GM15510 (cell line): ENCODE measurements around the gene IGSF3.

Source experiments
- POLR2A ChIP-seq: IDR thresholded peaks from 3 replicates; pipeline ENCODE4 v1.6.1; 2011; ENCODE audit warnings: borderline replicate concordance; ENCODE audit not compliant: insufficient read length; ENCODE audit errors: extremely low read depth

IGSF3 gene

DNA sequence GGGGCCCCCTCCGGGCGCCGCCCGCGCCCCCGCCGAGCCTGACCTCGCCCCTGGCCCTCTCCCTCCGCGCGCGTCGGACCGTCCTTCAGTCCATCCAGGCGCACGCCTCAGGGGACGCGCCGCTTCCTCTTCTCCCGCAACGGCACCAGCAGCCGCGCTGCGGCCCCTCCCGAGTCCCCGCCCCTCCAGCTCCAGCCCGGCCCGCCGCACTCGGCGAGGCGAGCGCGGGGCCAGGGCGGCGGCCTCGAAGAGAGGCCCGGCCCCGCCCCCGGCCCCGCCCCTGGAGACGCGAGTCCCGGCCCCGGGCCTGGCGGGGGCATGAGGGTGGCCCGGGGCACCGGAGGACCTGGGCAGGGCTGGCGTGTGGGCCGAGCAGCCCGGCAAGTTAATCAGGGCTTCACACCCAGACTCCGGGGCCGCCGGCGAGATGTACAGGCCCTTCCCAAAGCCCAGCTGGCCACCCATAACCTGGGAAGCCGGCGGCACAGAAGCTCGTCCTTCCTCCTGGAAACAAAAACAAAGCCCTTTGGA, at the start of gene IGSF3:
IGSF3 (minus strand) TSS at position 159 of the 531 bp plus-strand sequence. CDS start 1,407 bp downstream, outside the sequence.
- TF ChIP-seq POLR2A: no peak

DNA sequence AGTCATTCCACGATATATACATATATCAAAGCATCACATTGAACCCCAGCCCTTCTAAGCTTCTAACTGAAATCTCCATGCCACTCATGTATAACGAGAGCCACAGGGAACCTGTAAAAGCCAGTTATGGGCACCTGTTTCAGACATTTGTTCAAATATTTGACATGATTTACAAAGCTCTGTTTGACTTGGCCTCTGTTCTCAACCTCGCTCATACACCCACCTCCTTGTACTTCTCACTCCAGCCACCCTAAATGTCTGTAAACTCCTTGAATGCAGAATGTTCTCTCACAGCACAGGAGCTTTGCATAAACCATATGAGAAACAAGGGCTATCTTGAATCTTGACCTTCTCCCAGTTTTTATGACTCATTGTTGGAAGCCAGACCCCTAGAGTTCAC, 49.8 kb upstream of the IGSF3 start:
- TF ChIP-seq POLR2A: no peak

DNA sequence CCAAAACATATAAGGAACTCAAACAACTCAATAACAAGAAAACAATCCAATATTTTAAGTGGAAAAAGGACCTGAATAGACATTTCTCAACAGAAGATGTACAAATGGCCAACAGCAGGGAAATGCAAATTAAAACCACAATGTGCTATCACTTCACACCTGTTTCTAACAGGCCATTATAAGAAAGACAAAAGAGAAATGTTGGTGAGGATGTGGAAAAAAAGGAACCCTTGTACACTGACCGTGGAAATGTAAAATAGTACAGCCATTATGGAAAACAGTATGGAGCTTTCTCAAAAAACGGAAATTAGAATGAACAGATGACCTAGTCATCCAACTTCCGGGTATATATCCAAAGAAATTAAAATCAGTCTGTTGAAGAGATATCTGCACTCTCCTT, 48.9 kb upstream of the IGSF3 start:
- no peak for TF ChIP-seq POLR2A

DNA sequence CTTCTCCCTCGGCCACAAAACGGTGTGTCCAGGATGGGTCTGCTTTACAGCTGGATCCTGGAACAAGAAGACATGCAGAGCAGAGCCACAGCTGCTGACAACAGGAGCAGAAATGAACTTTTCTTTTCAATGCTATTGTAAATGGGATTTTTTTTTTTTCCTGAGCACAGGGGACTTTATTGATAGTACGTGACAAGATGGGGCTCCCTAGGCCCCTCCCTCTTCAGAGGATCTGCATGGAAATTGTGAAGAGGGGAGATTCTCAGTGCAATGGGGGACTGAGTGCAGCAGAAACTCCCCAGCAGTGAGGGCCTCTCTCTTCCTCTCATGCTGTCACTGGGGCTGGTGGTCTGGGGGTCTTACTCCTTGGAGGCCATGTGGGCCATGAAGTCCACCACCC, 45.9 kb upstream of the IGSF3 start:
- TF ChIP-seq POLR2A: no peak

DNA sequence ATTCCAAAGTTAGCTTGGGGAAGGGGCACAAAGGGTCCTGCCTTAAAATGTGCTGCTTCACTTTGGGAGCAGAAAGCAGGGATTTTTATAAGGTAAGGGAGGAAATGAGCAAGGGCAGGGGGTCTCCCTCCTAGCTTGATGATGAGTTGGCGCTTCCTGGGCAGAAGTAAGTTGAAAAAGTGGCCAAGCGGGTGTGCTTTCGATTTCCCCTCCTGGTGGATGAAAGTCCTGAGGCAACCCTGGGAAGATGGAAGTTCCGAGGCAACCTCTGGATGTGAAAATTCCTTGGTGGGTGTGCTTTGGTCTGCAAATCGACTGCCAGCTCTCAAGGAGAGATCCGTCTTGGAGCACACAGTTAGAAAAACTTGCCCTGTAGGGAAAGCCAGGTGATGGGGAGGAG, 45.0 kb upstream of the IGSF3 start:
- TF ChIP-seq POLR2A: no peak

DNA sequence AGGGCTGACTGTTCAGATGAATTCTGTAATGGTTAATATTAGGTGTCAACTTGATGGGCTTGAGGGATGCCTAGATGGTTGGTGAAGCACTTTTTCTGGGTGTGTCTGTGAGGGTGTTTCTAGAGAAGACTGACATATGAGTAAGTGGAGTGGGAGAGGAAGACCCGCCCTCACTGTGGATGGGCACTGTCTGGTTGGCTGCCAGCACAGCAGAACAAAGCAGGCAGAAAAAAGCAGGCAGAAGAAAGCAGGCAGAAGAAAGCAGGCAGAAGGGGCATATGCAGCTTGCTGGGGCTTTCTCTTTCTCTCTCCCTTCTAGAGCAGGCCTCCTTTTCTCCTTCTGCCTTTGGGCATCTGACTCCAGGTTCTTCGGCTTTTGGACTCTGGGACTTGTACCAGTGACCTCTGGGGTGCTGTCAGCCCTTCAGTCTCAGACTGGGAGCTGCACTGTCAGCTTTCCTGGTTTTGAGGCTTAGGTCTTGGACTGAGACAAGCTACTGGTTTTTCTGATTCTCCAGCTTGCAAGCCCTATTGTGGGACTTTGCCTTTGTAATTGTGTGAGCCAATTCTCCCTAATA, 43.8 kb upstream of the IGSF3 start:
- TF ChIP-seq POLR2A: no peak

DNA sequence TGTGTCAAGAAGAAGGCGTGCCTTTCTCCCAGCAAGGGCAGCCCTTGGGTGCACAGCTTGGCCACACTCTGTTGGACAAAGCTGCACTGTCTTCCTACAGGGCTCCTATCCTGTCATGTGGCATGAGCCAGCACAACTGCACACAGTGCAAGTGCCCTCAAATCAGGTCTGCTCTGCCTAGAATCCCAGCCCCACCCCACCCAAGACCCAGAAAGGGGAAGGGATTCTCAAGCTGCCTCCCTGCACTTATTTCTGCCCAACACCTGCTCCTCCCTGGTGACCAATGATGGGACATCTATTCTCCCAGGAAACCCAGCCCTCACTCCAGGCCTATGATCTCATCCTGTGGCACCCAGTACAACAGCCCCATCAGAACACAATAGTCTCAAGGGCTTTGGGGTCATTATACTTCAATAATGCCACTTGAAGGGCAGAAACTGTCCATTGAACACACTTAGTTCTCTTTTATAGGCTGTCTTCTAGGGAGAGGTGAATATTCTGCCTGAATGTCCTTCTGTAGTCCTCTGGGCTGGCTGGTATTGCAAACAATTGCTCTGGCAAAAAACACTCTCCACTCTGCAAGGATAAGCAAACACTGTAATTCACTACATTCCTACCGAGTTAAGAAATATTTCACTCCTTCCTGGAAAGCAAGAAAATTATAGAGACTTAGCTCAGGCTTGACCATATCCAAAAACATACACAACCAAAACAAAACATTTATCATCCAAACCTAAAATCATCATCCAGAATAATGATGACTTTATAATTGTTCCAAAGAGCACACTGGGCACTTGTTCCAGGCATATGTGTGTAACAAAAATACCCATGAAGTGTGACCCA, 43.1 kb upstream of the IGSF3 start:
- no peak for TF ChIP-seq POLR2A

DNA sequence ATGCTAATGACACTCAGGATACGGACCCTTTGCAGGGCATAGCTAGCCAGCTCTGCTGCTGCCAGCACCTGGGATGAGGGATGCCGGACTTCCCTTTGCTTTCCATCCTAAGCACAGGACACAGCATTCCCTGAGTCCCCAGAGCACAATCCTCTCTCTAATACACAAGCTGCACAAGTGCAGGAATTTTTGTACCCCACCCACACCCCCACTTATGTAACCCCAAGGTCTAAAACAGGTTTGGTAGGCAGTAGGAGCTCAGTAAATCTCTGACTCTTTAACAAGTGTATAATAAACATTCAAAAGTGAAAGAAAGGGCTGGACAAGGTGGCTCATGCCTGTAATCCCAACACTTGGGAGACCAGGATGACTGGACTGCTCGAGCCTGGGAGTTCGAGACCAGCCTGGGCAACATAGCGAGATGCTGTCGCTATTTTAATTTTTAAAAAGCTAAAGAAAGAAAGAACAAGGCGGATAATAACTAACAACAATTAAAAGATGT, 42.2 kb upstream of the IGSF3 start:
- no peak for TF ChIP-seq POLR2A

DNA sequence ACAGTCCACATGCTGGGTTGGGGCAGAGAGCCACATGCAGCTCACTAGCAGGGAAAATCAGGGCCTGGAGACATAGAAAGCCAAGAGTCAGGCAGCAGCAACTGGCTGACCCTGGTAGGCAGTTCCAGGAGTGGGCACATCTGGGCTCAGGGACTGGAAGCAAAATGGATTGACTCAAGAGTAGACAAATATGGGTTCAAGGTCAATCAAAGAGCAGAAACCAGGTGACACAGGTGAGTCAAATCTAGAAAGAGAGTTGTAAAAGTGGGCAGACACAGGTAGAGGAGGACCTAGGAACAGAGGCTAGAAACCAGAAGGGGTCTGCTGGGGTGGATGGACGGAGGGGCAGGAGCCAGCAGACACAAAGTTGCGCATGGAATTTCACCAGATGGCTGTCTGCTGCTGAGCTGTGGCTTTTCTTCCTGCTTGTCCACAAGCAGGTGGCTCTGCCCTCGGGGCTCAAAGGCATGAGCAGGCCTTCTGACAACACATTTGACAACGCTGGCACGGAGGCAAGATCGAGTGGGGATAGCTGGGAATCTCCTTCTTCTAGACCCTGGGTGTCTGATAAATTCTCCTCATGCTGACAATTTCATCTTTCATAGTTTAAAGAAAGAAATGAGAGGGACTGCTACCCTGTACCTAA, 40.8 kb upstream of the IGSF3 start:
- TF ChIP-seq POLR2A: no peak

DNA sequence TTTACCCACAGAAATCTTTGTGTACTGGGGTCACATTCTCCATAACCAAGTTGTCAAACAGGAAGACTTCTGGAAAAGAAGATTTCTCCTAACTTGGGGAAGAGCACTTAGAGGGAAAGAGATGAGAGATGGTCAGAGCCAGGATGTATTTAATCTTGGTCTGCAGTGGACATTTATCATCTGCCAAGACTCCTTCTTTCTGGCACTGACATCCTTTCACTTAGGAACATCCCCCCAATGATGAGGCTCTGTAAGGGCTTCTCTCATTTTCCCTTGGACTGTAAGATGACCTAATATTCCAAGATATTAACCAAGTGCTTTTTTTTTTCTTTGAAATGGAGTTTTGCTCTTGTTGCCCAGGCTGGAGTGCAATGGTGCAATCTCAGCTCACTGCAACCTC, 39.3 kb upstream of the IGSF3 start:
- TF ChIP-seq POLR2A: no peak

DNA sequence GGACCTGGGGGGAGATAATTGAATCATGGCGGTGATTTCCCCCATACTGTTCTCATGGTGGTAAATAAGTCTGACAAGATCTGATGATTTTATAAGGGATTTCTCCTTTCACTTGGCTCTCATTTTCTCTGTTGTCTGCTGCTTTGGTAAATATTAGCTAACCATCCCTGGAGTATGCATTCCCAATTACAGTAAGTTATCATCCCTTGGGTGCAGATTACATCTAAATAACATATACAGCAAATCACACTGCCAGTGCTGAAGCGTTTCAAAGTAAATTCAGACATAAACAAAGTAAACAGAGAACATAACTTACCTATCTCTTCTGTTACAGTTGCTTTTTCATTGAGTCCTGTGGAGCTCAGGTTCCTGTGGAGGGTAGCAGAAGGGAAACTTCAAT, 38.6 kb upstream of the IGSF3 start:
- no peak for TF ChIP-seq POLR2A

DNA sequence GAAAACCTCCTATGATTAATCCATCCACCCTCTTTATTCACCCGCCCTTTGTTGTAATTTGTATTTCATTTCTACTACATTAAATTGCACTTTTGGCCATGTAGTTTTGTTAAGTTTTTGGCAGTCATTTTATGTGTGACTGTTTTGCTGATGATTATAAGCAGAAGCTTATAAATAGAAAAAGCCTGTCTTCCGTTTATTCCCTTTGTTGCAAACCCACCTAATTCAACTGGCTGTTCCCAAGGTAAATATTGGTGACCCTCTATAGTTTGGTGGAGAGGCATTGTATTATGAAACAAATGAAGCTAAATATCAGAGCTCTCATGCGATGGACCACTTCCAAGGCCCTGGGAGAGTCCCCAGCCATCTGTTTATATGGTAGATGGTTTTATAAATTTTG, 36.7 kb upstream of the IGSF3 start:
- TF ChIP-seq POLR2A: no peak

DNA sequence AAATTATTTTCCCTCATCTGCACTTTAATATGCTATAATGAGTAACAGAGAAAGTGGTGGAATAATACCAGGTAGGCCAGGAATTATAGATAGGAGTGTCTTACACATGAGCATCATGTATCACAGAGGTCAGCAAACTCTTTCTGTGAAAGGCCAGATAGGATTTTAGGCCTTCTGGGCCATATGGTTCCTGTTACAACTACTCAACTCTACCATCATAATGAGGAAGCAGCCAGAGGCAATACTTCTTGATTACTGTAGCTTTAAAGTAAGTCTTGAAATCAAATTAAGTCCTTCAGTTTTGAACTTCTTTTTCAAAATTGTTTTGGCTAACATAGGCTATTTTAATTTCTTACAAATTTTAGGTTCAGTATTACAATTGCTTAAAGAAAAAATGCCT, 32.1 kb upstream of the IGSF3 start:
- no peak for TF ChIP-seq POLR2A

DNA sequence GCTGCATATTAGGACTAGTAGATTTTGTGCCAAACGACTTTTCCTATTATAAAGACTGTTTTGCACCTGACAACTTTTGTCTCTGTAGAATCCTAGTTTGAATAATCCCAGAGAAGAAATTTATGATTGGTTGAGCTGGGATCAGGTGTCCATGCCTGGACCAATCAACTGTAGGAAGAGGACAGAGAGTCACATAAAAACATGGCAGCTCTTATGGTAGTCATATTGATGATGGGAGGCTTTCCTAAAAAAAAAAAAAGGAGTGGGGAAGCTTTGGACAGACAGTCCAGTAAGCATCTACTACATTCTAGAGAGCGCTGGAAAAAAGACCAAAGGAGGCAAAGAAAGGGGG, 30.7 kb upstream of the IGSF3 start:
- no peak for TF ChIP-seq POLR2A

DNA sequence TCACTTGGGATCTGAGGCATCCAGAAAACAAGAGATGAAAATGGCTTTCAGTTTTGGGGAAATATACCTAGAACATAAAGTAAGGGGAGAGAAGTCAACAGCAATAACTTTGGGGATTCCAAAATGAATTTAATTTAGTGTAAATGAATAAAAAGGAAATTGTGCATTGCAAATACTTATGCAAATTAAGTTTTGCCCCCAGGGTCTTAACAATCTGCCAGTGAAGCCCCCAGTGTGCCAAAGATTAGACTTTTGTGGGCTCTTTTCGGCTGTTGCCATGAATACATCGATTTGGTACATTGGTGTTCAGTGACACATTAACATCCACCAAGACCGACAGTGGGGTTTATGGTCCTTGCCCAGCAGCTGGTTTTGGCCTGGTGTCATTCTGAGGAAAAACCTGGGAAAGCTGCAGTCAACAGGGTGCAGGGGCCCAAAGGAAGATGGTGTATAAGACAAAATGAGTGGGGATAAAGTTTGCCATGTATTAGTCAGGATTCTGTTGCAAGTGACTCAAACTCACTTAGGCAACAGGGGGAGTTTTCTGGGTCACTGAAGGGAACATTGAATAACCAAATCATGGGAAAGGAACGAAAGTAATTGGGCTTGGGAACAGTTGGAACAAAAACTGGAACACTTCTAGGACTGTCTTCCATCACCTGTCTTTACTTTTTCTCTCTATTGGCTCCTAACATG, 30.2 kb upstream of the IGSF3 start:
- TF ChIP-seq POLR2A: no peak
